OCI-LY7 (cell line): ENCODE measurements around the gene MCEE. TPM values are rescaled to one million over a fixed set of nuclear protein-coding genes. Genes with fewer than 3 reads are reported as not detected.
A peak's percentile ranks its signal among the peaks of the same experiment; 100 is the strongest.
"Not testable (repeated sequence)": the region's sequence is repeated elsewhere in the genome, so short reads cannot be mapped to it uniquely, and the experiment has no call there.

Experiments used
- BruUV-seq: library from RNA; stranded (reverse); fragments of 400-500 nt; replicated peaks from 2 replicates; lab custom pipeline; 2021; lab: Mats Ljungman, UMichigan
- CTCF ChIA-PET: fragments of 300-600 bp; sonication (Branson Sonifier 250); formaldehyde crosslinking; loops from one replicate; lab custom pipeline; 2022; ENCODE audit warnings: antibody characterized with exemption; ENCODE audit not compliant: unreplicated experiment; lab: Charles Lee
- POLR2A ChIA-PET: fragments of 300-600 bp; sonication (Branson Sonifier 250); formaldehyde crosslinking; loops from one replicate; lab custom pipeline; 2022; ENCODE audit warnings: antibody characterized with exemption; lab: Charles Lee
- DNase-seq: peaks from one replicate; pipeline ENCODE4 v3.0.0-alpha.2; 2015; ENCODE audit warnings: low spot score
- H2AFZ ChIP-seq: fragments of 200-600 bp; sonication (generic), shearing (Covaris generic); 2 replicates; pipeline ENCODE4 v1.6.1; 2014; ENCODE audit warnings: mild to moderate bottlenecking, antibody characterized with exemption, low read length, moderate library complexity
- H3K27ac ChIP-seq: fragments of 200-600 bp; sonication (generic); 2 replicates; pipeline ENCODE4 v1.5.1; 2014; ENCODE audit warnings: mixed run types, low read depth, mild to moderate bottlenecking, moderate library complexity, low read length, inconsistent platforms; ENCODE audit not compliant: poor library complexity, severe bottlenecking
- H3K36me3 ChIP-seq: fragments of 200-600 bp; sonication (generic); 2 replicates; pipeline ENCODE4 v1.6.1; 2014; ENCODE audit warnings: mild to moderate bottlenecking, antibody characterized with exemption, low read length, moderate library complexity, mixed read lengths; ENCODE audit not compliant: insufficient read depth
- H3K4me1 ChIP-seq: fragments of 200-600 bp; sonication (generic); 2 replicates; pipeline ENCODE4 v1.5.1; 2014; ENCODE audit warnings: mild to moderate bottlenecking, low read length; ENCODE audit not compliant: insufficient read depth, poor library complexity, severe bottlenecking
- H3K4me2 ChIP-seq: fragments of 200-600 bp; sonication (generic); 2 replicates; pipeline ENCODE4 v1.6.1; 2014; ENCODE audit warnings: mild to moderate bottlenecking, low read length
- H3K4me3 ChIP-seq: fragments of 200-600 bp; sonication (generic); 2 replicates; pipeline ENCODE4 v1.5.1; 2014; ENCODE audit warnings: mild to moderate bottlenecking, low read depth, low read length; ENCODE audit not compliant: poor library complexity, severe bottlenecking
- H3K79me2 ChIP-seq: fragments of 200-600 bp; sonication (generic); 2 replicates; pipeline ENCODE4 v1.6.1; 2016; ENCODE audit warnings: low read depth, mild to moderate bottlenecking, low read length, moderate library complexity, mixed read lengths; ENCODE audit not compliant: insufficient read depth
- H3K9me2 ChIP-seq: fragments of 200-600 bp; sonication (generic); 2 replicates; pipeline ENCODE4 v1.6.1; 2016; ENCODE audit warnings: mild to moderate bottlenecking, low read length, mixed read lengths; ENCODE audit not compliant: insufficient read depth
- H3K9me3 ChIP-seq: fragments of 200-600 bp; sonication (generic); 2 replicates; pipeline ENCODE4 v1.6.1; 2014; ENCODE audit warnings: mild to moderate bottlenecking, mixed run types, low read length, mixed read lengths
- H4K20me1 ChIP-seq: fragments of 200-600 bp; sonication (generic); 2 replicates; pipeline ENCODE4 v1.6.1; 2014; ENCODE audit warnings: mild to moderate bottlenecking, antibody characterized with exemption, low read length, moderate library complexity, mixed read lengths; ENCODE audit not compliant: insufficient read depth
- CTCF ChIP-seq: fragments of 200-600 bp; sonication (generic); conservative IDR thresholded peaks from 2 replicates; pipeline ENCODE4 v1.5.1; 2014; ENCODE audit warnings: mild to moderate bottlenecking, antibody characterized with exemption, low read length, moderate library complexity, mixed read lengths
- EZH2phosphoT487 ChIP-seq: fragments of 200-600 bp; sonication (generic); IDR thresholded peaks from 2 replicates; pipeline ENCODE4 v1.6.1; 2018; ENCODE audit warnings: low read depth, borderline replicate concordance, mild to moderate bottlenecking, mixed run types, antibody characterized with exemption, low read length, moderate library complexity, mixed read lengths
- intact Hi-C: fragments of 100-400 bp; cut with micrococcal nuclease; formaldehyde crosslinking; loops from one replicate; pipeline ENCODE4 v1.10.0; 2022; ENCODE audit not compliant: unreplicated experiment
- total RNA-seq, 2 experiments: library from RNA; depleted of rRNA in 1 of 2; stranded (reverse); fragments of >200 nt in 1 of 2; shearing (Covaris generic) in 1 of 2; gene quantifications; 2 replicates each; pipeline ENCODE4 v1.2.3, GENCODE V29; 2014 to 2022

Gene MCEE
- total RNA-seq, 2 experiments from 2014 or later = 26.4 to 30.8 TPM

- DNase-seq, H3K4me3 ChIP-seq, intact Hi-C loops, H3K79me2 ChIP-seq, H4K20me1 ChIP-seq, BruUV-seq, H3K4me2 ChIP-seq, H3K9me2 ChIP-seq, H3K4me1 ChIP-seq, POLR2A ChIA-PET, H3K27ac ChIP-seq, H3K9me3 ChIP-seq, H2AFZ ChIP-seq: not testable (repeated sequence)
- CTCF ChIA-PET = interaction anchor here (0.6 kb wide), 1 partner anchor 79 kb away, joined by 4 read pairs; no protein-coding TSS in a partner anchor
- H3K36me3 ChIP-seq = peaks cover 12% of the 10 kb centered on the region
These were observed 46.2 kb downstream of the MCEE start for GRCh38 chr2:71083752-71084312.

GRCh38 chr2:71083297-71083696 lies 46.7 kb downstream of the MCEE start:
- H4K20me1 ChIP-seq, CTCF ChIA-PET, H3K9me3 ChIP-seq, DNase-seq, H3K4me3 ChIP-seq, H3K27ac ChIP-seq, intact Hi-C loops, H2AFZ ChIP-seq, H3K79me2 ChIP-seq, H3K4me2 ChIP-seq, H3K9me2 ChIP-seq, BruUV-seq, H3K4me1 ChIP-seq: not testable (repeated sequence)
- POLR2A ChIA-PET = interaction anchor here (0.7 kb wide), 1 partner anchor 18 kb away, joined by 4 read pairs; no protein-coding TSS in a partner anchor
- H3K36me3 ChIP-seq = peaks cover 18% of the 10 kb centered on the region

- Histone ChIP-seq H3K4me2 (no peak overlapping the region), H3K4me1 (no peaks in the 10 kb centered on the region), H2AFZ (no peak overlapping the region), H3K9me2 (no peaks in the 10 kb centered on the region), H3K4me3 (no peak overlapping the region), H3K79me2 (no peaks in the 10 kb centered on the region), H3K9me3 (no peaks in the 10 kb centered on the region), H3K36me3 (peaks cover 24% of the 10 kb centered on the region), H3K27ac (no peak overlapping the region), H4K20me1 (no peaks in the 10 kb centered on the region)
- POLR2A ChIA-PET = interaction anchor here (0.7 kb wide), 1 partner anchor 18 kb away, joined by 4 read pairs; no protein-coding TSS in a partner anchor
- TF ChIP-seq CTCF = no peak
- TF ChIP-seq EZH2phosphoT487 = no peak
- intact Hi-C loops = loop anchor here (1.0 kb wide), 1 partner anchor 45 kb away; no protein-coding TSS in a partner anchor
- DNase-seq = no peak
- CTCF ChIA-PET = no interaction called here
- TSS peak; percentile 27 for BruUV-seq
These were observed 47.4 kb downstream of the MCEE start for GRCh38 chr2:71082402-71083252.
